ENCODE measurements around the gene CACFD1.

Gene CACFD1

DNA sequence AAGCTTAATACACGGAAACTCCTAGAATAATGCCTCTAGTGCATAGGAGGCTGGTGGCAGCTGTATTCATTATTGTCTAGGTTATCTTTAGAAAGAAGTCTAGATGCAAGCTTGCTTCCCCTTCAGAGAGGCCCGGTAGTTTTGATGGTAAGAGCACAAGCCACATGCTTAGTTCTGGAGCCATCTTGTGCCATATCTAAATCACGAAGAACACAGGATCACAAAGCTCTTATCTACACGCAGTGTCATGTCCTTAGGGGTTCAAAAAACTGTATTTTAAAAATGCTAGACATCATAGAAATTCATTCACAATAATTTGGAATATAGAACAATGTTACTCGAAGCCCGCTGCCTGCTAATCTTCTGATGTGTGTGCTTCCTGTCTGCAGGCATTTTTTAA lies 6.2 kb downstream of the CACFD1 start:
- no peak overlapping the region for H3K4me3 ChIP-seq (ENCODE audit: low read depth, low read length)

GRCh38 chr9:133467101-133467500 lies 7.3 kb downstream of the CACFD1 start:
- H3K4me3 ChIP-seq (ENCODE audit: low read depth, low read length): no peak overlapping the region
- TF ChIP-seq CTCF (IDR thresholded peaks at IDR 0.05; ENCODE audit: low read depth, low read length): no peak

More for the DNA sequence above, 6.2 kb downstream of the CACFD1 start:
- TF ChIP-seq CTCF (IDR thresholded peaks at IDR 0.05; ENCODE audit: low read depth, low read length): no peak

DNA sequence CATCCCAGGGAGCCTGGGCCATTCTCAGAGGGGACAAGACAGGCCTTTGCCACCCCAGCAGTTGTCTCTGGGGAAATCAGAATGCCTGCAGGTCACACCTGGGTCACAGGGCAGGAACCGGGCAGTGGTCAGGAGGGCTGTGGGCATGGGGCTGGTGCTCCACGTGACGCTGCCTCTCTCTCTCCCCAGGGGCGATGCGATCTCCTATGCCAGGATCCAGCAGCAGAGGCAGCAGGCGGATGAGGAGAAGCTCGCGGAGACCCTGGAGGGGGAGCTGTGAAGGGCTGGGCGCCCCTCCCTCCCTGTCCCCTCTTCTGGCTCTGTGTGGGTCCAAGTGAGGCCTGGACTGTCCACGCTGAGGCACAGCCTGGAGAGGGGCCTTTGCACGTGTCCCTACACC lies 8.6 kb downstream of the CACFD1 start:
- no peak for TF ChIP-seq CTCF (IDR thresholded peaks at IDR 0.05; ENCODE audit: low read depth, low read length)
- no peak overlapping the region for H3K4me3 ChIP-seq (ENCODE audit: low read depth, low read length)

DNA sequence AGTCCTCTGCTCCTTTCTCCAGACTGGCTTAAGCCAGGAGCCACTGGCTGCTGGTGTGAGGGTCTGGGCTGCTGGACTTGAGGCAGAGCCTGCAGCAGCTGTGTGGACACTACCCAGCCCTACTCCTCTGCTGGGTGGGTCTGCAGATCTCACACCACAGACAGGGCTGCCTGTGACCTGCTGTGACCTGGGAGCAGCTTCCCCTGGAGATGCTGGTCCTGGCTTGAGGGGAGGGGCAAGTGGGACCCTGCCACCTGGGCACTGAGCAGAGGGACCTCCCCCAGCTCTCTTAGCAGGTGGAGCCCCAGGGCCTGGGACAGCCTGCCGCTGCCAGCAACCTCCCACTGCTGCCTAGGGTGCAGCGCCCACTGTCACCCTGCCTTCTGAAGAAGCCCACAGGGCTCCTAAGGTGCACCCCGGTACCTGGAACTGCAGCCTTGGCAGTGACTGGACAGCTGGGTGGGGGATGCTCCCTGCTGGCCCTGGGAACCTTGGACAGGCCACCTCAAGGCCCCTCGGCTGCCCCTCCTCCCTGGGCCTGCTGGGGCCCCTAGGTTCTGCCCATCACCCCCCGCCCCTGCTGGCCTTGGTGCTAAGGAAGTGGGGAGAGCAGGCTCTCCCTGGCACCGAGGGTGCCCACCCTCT lies 9.1 kb downstream of the CACFD1 start:
- TF ChIP-seq CTCF (IDR thresholded peaks at IDR 0.05; ENCODE audit: low read depth, low read length): no peak
- no peak overlapping the region for H3K4me3 ChIP-seq (ENCODE audit: low read depth, low read length)

GRCh38 chr9:133470427-133470924 lies 10.7 kb downstream of the CACFD1 start:
- no peak for TF ChIP-seq CTCF (IDR thresholded peaks at IDR 0.05; ENCODE audit: low read depth, low read length)

GRCh38 chr9:133470988-133471387 lies 11.2 kb downstream of the CACFD1 start:
- H3K4me3 ChIP-seq (ENCODE audit: low read depth, low read length): no peak overlapping the region
- no peak for TF ChIP-seq CTCF (IDR thresholded peaks at IDR 0.05; ENCODE audit: low read depth, low read length)

More at GRCh38 chr9:133470427-133470924, 10.7 kb downstream of the CACFD1 start:
- no peak overlapping the region for H3K4me3 ChIP-seq (ENCODE audit: low read depth, low read length)

DNA sequence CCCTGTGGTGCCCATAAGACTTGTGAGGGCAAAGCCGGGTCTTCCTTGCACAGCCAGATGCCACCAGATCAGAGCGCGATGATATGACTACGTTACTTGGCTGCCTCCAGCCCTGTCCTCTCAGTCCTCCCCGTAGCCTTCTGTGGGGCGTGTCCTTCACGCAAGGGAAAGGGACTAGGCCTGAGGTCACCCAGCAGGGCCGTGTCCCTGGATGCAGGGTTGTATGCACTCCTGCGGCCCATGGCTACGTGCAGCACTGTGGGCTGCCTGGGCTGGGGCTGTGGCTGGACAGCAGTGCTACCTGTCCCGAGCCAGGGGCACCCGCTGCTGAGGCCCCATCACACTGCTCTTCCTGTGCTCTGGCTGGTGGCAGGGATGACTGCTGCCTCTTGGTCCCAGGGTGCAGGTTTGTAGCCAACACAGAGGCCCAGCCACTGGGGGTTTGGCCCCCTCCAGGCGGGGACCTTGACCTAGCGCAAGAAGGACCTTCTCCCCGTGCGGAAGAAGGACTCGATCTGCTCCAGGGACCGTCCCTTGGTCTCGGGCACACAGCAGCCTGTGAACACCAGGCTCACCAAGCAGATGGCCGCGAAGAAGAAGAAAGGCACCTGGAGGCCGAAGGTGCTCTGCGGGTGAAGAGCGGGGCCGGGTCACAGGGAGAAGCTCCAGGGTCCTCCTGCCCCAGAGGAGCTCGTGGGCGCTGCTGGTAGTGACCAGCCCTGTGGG lies 11.9 kb downstream of the CACFD1 start:
- TF ChIP-seq CTCF (IDR thresholded peaks at IDR 0.05; ENCODE audit: low read depth, low read length): no peak

More for the DNA sequence above, 11.9 kb downstream of the CACFD1 start:
- no peak overlapping the region for H3K4me3 ChIP-seq (ENCODE audit: low read depth, low read length)

Data from WI38 (cell line).